NB4 (cell line): ENCODE measurements around the gene RAE1.

Experiments
- CTCF ChIP-seq: IDR thresholded peaks from one replicate; pipeline ENCODE4 v1.5.1; 2012; ENCODE audit warnings: low read depth, low read length
- POLR2A ChIP-seq: IDR thresholded peaks from 2 replicates; pipeline ENCODE4 v1.6.1; 2011; ENCODE audit warnings: mild to moderate bottlenecking; ENCODE audit not compliant: insufficient read length; ENCODE audit errors: extremely low read depth

- no peak for TF ChIP-seq CTCF
- TF ChIP-seq POLR2A = no peak
These were observed 34.1 kb downstream of the RAE1 start for GRCh38 chr20:57384953-57385761.
